ENCODE results near the gene PDE6D.

DNA sequence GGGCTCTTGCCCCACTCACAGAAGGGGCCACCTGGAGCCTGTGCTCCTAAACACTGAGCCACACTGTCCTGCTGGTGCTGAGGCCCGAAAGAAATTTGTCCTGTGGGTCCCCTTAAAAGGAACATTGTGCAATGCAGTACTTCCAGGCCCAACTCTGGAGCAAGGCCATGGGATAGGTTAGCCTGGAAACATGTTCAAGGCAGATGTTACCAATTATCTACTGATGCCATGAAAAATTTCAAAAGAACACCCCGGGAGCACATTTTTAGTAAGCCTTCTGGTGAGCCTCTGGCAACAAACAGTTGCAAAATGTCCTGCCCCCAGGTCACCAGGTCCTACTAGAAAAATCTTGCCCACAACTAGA is 85.1 kb downstream of the PDE6D start:
- TF ChIP-seq RAD21 (IDR thresholded peaks at IDR 0.05; ENCODE audit: low read depth): no peak
- TF ChIP-seq, protein P1, sequence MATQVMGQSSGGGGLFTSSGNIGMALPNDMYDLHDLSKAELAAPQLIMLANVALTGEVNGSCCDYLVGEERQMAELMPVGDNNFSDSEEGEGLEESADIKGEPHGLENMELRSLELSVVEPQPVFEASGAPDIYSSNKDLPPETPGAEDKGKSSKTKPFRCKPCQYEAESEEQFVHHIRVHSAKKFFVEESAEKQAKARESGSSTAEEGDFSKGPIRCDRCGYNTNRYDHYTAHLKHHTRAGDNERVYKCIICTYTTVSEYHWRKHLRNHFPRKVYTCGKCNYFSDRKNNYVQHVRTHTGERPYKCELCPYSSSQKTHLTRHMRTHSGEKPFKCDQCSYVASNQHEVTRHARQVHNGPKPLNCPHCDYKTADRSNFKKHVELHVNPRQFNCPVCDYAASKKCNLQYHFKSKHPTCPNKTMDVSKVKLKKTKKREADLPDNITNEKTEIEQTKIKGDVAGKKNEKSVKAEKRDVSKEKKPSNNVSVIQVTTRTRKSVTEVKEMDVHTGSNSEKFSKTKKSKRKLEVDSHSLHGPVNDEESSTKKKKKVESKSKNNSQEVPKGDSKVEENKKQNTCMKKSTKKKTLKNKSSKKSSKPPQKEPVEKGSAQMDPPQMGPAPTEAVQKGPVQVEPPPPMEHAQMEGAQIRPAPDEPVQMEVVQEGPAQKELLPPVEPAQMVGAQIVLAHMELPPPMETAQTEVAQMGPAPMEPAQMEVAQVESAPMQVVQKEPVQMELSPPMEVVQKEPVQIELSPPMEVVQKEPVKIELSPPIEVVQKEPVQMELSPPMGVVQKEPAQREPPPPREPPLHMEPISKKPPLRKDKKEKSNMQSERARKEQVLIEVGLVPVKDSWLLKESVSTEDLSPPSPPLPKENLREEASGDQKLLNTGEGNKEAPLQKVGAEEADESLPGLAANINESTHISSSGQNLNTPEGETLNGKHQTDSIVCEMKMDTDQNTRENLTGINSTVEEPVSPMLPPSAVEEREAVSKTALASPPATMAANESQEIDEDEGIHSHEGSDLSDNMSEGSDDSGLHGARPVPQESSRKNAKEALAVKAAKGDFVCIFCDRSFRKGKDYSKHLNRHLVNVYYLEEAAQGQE (IDR thresholded peaks at IDR 0.05; ENCODE audit: low read depth): no peak
- TF ChIP-seq TAF1 (IDR thresholded peaks at IDR 0.05; ENCODE audit: low read depth): no peak
- TF ChIP-seq, protein P2, sequence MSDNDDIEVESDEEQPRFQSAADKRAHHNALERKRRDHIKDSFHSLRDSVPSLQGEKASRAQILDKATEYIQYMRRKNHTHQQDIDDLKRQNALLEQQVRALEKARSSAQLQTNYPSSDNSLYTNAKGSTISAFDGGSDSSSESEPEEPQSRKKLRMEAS (IDR thresholded peaks at IDR 0.05): no peak
- TF ChIP-seq CREB1 (IDR thresholded peaks at IDR 0.05; ENCODE audit: low read depth): no peak
- no peak for TF ChIP-seq YY1 (IDR thresholded peaks at IDR 0.05; ENCODE audit: low read depth)
- TF ChIP-seq NFIC (IDR thresholded peaks at IDR 0.05): no peak
- no peak for TF ChIP-seq EP300 (IDR thresholded peaks at IDR 0.05; ENCODE audit: borderline replicate concordance)
- no peak for TF ChIP-seq FOXM1 (IDR thresholded peaks at IDR 0.05; ENCODE audit: borderline replicate concordance, low read depth)
- no peak for TF ChIP-seq TEAD4 (IDR thresholded peaks at IDR 0.05)
- TF ChIP-seq EGR1 (IDR thresholded peaks at IDR 0.05): no peak

Measured in Ishikawa (cell line).